OCI-LY3 (cell line): ENCODE data around the gene CEP350.

Experiments
- H2AFZ ChIP-seq: fragments of 200-600, 300-600 bp; shearing (Covaris generic); 2 replicates; pipeline ENCODE4 v1.6.0; 2014; ENCODE audit warnings: antibody characterized with exemption, low read depth, low read length
- H3K27ac ChIP-seq: fragments of 200-600, 300-600 bp; sonication (generic); 2 replicates; pipeline ENCODE4 v1.5.1; 2014; ENCODE audit warnings: mild to moderate bottlenecking, low read length, moderate library complexity, mixed read lengths
- H3K27me3 ChIP-seq: fragments of 200-600, 300-600 bp; sonication (generic); 2 replicates; pipeline ENCODE4 v1.6.1; 2014; ENCODE audit warnings: low read depth, low read length, mixed read lengths
- H3K36me3 ChIP-seq: fragments of 200-600, 300-600 bp; sonication (generic); replicated peaks from 2 replicates; pipeline ENCODE3; 2014; ENCODE audit warnings: low read depth, low read length, mixed read lengths
- H3K4me1 ChIP-seq: fragments of 300-600, 200-600 bp; sonication (generic); 2 replicates; pipeline ENCODE4 v1.6.1; 2014; ENCODE audit warnings: low read length, mixed read lengths
- H3K4me2 ChIP-seq: fragments of 200-600, 300-600 bp; sonication (generic); 2 replicates; pipeline ENCODE4 v1.6.1; 2014; ENCODE audit warnings: low read length, mixed read lengths
- H3K4me3 ChIP-seq: fragments of 300-600, 200-600 bp; sonication (generic); 2 replicates; pipeline ENCODE4 v1.5.1; 2014; ENCODE audit warnings: antibody characterized with exemption, mild to moderate bottlenecking, low read length, moderate library complexity
- H3K79me2 ChIP-seq: fragments of 300-600, 200-600 bp; shearing (Covaris generic); 2 replicates; pipeline ENCODE4 v1.6.1; 2014; ENCODE audit warnings: mild to moderate bottlenecking, low read length, mixed read lengths
- H3K9ac ChIP-seq: fragments of 300-600, 200-600 bp; shearing (Covaris generic); 2 replicates; pipeline ENCODE4 v1.6.0; 2014; ENCODE audit warnings: mild to moderate bottlenecking, low read length, moderate library complexity
- H3K9me3 ChIP-seq: fragments of 200-600, 300-600 bp; shearing (Covaris generic); 2 replicates; pipeline ENCODE4 v1.6.1; 2014; ENCODE audit warnings: low read length, mixed read lengths; ENCODE audit not compliant: insufficient read depth
- H4K20me1 ChIP-seq: fragments of 200-600, 300-600 bp; sonication (generic); 2 replicates; pipeline ENCODE4 v1.6.1; 2016; ENCODE audit warnings: low read length, mixed read lengths; ENCODE audit not compliant: insufficient read depth
- CTCF ChIP-seq: fragments of 200-600, 300-600 bp; sonication (generic); IDR thresholded peaks from 2 replicates; pipeline ENCODE4 v1.5.1; 2014; ENCODE audit warnings: antibody characterized with exemption, low read length, low read depth
- EZH2phosphoT487 ChIP-seq: fragments of 200-600 bp; shearing (Covaris generic); IDR thresholded peaks from 2 replicates; pipeline ENCODE4 v1.6.1; 2018; ENCODE audit warnings: antibody characterized with exemption, mixed run types, low read depth

CEP350 gene

GRCh38 chr1:180043785-180044184 lies 89.2 kb downstream of the CEP350 start:
- no peaks in the 10 kb centered on the region for H3K27me3 ChIP-seq
- H3K9ac ChIP-seq = no peak overlapping the region
- TF ChIP-seq CTCF (no peak), EZH2phosphoT487 (no peak)
- H3K79me2 ChIP-seq = no peaks in the 10 kb centered on the region
- H3K4me1 ChIP-seq = no peaks in the 10 kb centered on the region
- H3K36me3 ChIP-seq = peaks cover 56% of the 10 kb centered on the region
- H3K9me3 ChIP-seq = no peaks in the 10 kb centered on the region
- no peak overlapping the region for H3K4me2 ChIP-seq
- H4K20me1 ChIP-seq = no peaks in the 10 kb centered on the region
- H3K27ac ChIP-seq = no peak overlapping the region
- H2AFZ ChIP-seq = no peak overlapping the region
- H3K4me3 ChIP-seq = no peak overlapping the region

- Histone ChIP-seq H3K4me2 (no peak overlapping the region), H3K4me3 (no peak overlapping the region), H4K20me1 (no peaks in the 10 kb centered on the region), H3K27ac (no peak overlapping the region), H3K4me1 (no peaks in the 10 kb centered on the region), H3K79me2 (no peaks in the 10 kb centered on the region), H3K9ac (no peak overlapping the region), H3K36me3 (peaks cover 72% of the 10 kb centered on the region), H3K9me3 (no peaks in the 10 kb centered on the region), H2AFZ (no peak overlapping the region), H3K27me3 (no peaks in the 10 kb centered on the region)
- TF ChIP-seq EZH2phosphoT487 (no peak), CTCF (no peak)
Measured at GRCh38 chr1:180046674-180047073, 92.1 kb downstream of the CEP350 start.

- H3K36me3 ChIP-seq = peaks cover 43% of the 10 kb centered on the region
- H3K4me1 ChIP-seq = peaks cover 8% of the 10 kb centered on the region; the same call in 1 of the 2 replicates
- no peaks in the 10 kb centered on the region for H4K20me1 ChIP-seq
- no peaks in the 10 kb centered on the region for H3K9me3 ChIP-seq
- H3K27me3 ChIP-seq = no peaks in the 10 kb centered on the region
- no peaks in the 10 kb centered on the region for H3K79me2 ChIP-seq
- H2AFZ ChIP-seq = no peak overlapping the region
- TF ChIP-seq CTCF (no peak), EZH2phosphoT487 (no peak)
- H3K4me2 ChIP-seq = no peak overlapping the region
- no peak overlapping the region for H3K27ac ChIP-seq
- H3K4me3 ChIP-seq = no peak overlapping the region
- no peak overlapping the region for H3K9ac ChIP-seq
Measured at GRCh38 chr1:180053594-180054567, 99.3 kb downstream of the CEP350 start.

- Histone ChIP-seq H2AFZ (no peak overlapping the region), H3K9me3 (no peaks in the 10 kb centered on the region), H3K36me3 (peaks cover 36% of the 10 kb centered on the region), H4K20me1 (no peaks in the 10 kb centered on the region), H3K4me1 (peaks cover 8% of the 10 kb centered on the region; the same call in 1 of the 2 replicates), H3K27me3 (no peaks in the 10 kb centered on the region), H3K27ac (no peak overlapping the region), H3K9ac (no peak overlapping the region), H3K4me2 (no peak overlapping the region), H3K79me2 (no peaks in the 10 kb centered on the region), H3K4me3 (no peak overlapping the region)
- TF ChIP-seq EZH2phosphoT487 (no peak), CTCF (no peak)
Measured at GRCh38 chr1:180057883-180058396, 103.3 kb downstream of the CEP350 start.
